HEK293 (cell line): ENCODE measurements around the gene ENAH.
A peak's percentile ranks its signal among the peaks of the same experiment; 100 is the strongest.

Source experiments
- BCL11A ChIP-seq: fragments of 450-650 bp; formaldehyde crosslinking; IDR thresholded peaks from 2 replicates; pipeline ENCODE4 v1.5.1; 2016; ENCODE audit warnings: low read depth, missing biosample characterization, missing genetic modification characterization
- CTCF ChIP-seq: fragments of 450-650 bp; formaldehyde crosslinking; IDR thresholded peaks from 2 replicates; pipeline ENCODE4 v1.5.1; 2016; ENCODE audit warnings: missing biosample characterization, missing genetic modification characterization
- EGR2 ChIP-seq: fragments of 450-650 bp; formaldehyde crosslinking; IDR thresholded peaks from 2 replicates; pipeline ENCODE4 v1.5.1; 2016; ENCODE audit warnings: low read depth, missing biosample characterization, missing genetic modification characterization
- GFI1B ChIP-seq: fragments of 450-650 bp; formaldehyde crosslinking; IDR thresholded peaks from 2 replicates; pipeline ENCODE4 v1.5.1; 2016; ENCODE audit warnings: missing biosample characterization, missing genetic modification characterization
- GLIS1 ChIP-seq: fragments of 450-650 bp; formaldehyde crosslinking; IDR thresholded peaks from 2 replicates; pipeline ENCODE4 v1.5.1; 2016; ENCODE audit warnings: missing biosample characterization, missing genetic modification characterization
- HOXA7 ChIP-seq: sonication (generic); formaldehyde crosslinking; IDR thresholded peaks from 2 replicates; pipeline ENCODE4 v1.8.1; 2022; ENCODE audit warnings: missing genetic modification reagents, borderline replicate concordance
- REPIN1 ChIP-seq: fragments of 450-650 bp; formaldehyde crosslinking; IDR thresholded peaks from 2 replicates; pipeline ENCODE4 v1.5.1; 2017; ENCODE audit warnings: missing biosample characterization, missing genetic modification characterization, low read depth
- SCRT2 ChIP-seq: fragments of 450-650 bp; formaldehyde crosslinking; IDR thresholded peaks from 2 replicates; pipeline ENCODE4 v1.5.1; 2016; ENCODE audit warnings: missing biosample characterization, missing genetic modification characterization
- TCF7L2 ChIP-seq: IDR thresholded peaks from 2 replicates; pipeline ENCODE4 v1.6.1; 2011; ENCODE audit warnings: low read depth, mild to moderate bottlenecking, inconsistent platforms, low read length, moderate library complexity, borderline replicate concordance
- ZBTB1 ChIP-seq: fragments of 450-650 bp; formaldehyde crosslinking; IDR thresholded peaks from 2 replicates; pipeline ENCODE4 v1.5.1; 2016; ENCODE audit warnings: missing biosample characterization, missing genetic modification characterization
- ZBTB20 ChIP-seq: fragments of 450-650 bp; formaldehyde crosslinking; IDR thresholded peaks from 2 replicates; pipeline ENCODE4 v1.5.1; 2016; ENCODE audit warnings: missing biosample characterization, missing genetic modification characterization
- ZBTB8A ChIP-seq: fragments of 450-650 bp; formaldehyde crosslinking; IDR thresholded peaks from 2 replicates; pipeline ENCODE4 v1.5.1; 2016; ENCODE audit warnings: missing biosample characterization, missing genetic modification characterization
- ZEB2 ChIP-seq: fragments of 450-650 bp; formaldehyde crosslinking; IDR thresholded peaks from 2 replicates; pipeline ENCODE4 v1.5.1; 2016; ENCODE audit warnings: missing biosample characterization, missing genetic modification characterization
- ZFP37 ChIP-seq: fragments of 450-650 bp; formaldehyde crosslinking; IDR thresholded peaks from 2 replicates; pipeline ENCODE4 v1.5.1; 2016; ENCODE audit warnings: missing biosample characterization, missing genetic modification characterization
- ZFP69B ChIP-seq: fragments of 450-650 bp; formaldehyde crosslinking; IDR thresholded peaks from 2 replicates; pipeline ENCODE4 v1.5.1; 2016; ENCODE audit warnings: missing biosample characterization, missing genetic modification characterization
- ZNF16 ChIP-seq: fragments of 450-650 bp; formaldehyde crosslinking; IDR thresholded peaks from 2 replicates; pipeline ENCODE4 v1.5.1; 2016; ENCODE audit warnings: low read depth, missing biosample characterization, missing genetic modification characterization
- ZNF324 ChIP-seq: fragments of 450-650 bp; formaldehyde crosslinking; IDR thresholded peaks from 2 replicates; pipeline ENCODE4 v1.5.1; 2016; ENCODE audit warnings: missing biosample characterization, missing genetic modification characterization
- ZNF335 ChIP-seq: fragments of 450-650 bp; formaldehyde crosslinking; conservative IDR thresholded peaks from 2 replicates; pipeline ENCODE4 v1.5.1; 2016; ENCODE audit warnings: missing biosample characterization, missing genetic modification characterization
- ZNF341 ChIP-seq: fragments of 450-650 bp; formaldehyde crosslinking; IDR thresholded peaks from 2 replicates; pipeline ENCODE4; 2016; ENCODE audit warnings: low read depth, missing biosample characterization, missing genetic modification characterization
- ZNF423 ChIP-seq: fragments of 450-650 bp; formaldehyde crosslinking; IDR thresholded peaks from 2 replicates; pipeline ENCODE4 v1.5.1; 2016; ENCODE audit warnings: missing biosample characterization, missing genetic modification characterization
- ZNF768 ChIP-seq: fragments of 450-650 bp; formaldehyde crosslinking; IDR thresholded peaks from 2 replicates; pipeline ENCODE4 v1.5.1; 2018; ENCODE audit warnings: missing biosample characterization, mild to moderate bottlenecking, missing genetic modification characterization
- ZNF785 ChIP-seq: fragments of 450-650 bp; formaldehyde crosslinking; IDR thresholded peaks from 2 replicates; pipeline ENCODE4 v1.5.1; 2016; ENCODE audit warnings: missing biosample characterization, missing genetic modification characterization
- ZNF837 ChIP-seq: fragments of 450-650 bp; formaldehyde crosslinking; IDR thresholded peaks from 2 replicates; pipeline ENCODE4 v1.5.1; 2016; ENCODE audit warnings: missing biosample characterization, missing genetic modification characterization
- ZSCAN18 ChIP-seq: fragments of 450-650 bp; formaldehyde crosslinking; IDR thresholded peaks from 2 replicates; pipeline ENCODE4 v1.5.1; 2016; ENCODE audit warnings: missing biosample characterization, missing genetic modification characterization
- ZSCAN30 ChIP-seq: fragments of 450-650 bp; IDR thresholded peaks from 2 replicates; pipeline ENCODE4 v1.5.1; 2018; ENCODE audit warnings: missing biosample characterization, mild to moderate bottlenecking, missing genetic modification characterization, moderate library complexity
- TF ChIP-seq, protein P1 (sequence below): fragments of 450-650 bp; formaldehyde crosslinking; IDR thresholded peaks from 2 replicates; pipeline ENCODE4 v1.5.1; 2017; ENCODE audit warnings: missing biosample characterization, missing genetic modification characterization
- TF ChIP-seq, protein P2 (sequence below): fragments of 450-650 bp; formaldehyde crosslinking; IDR thresholded peaks from 2 replicates; pipeline ENCODE4 v1.5.1; 2017; ENCODE audit warnings: missing biosample characterization, mild to moderate bottlenecking, missing genetic modification characterization, moderate library complexity
- TF ChIP-seq, protein P3 (sequence below): fragments of 450-650 bp; formaldehyde crosslinking; IDR thresholded peaks from 2 replicates; pipeline ENCODE4 v1.5.1; 2016; ENCODE audit warnings: missing biosample characterization, missing genetic modification characterization, borderline replicate concordance
- TF ChIP-seq, protein P4 (sequence below): fragments of 450-650 bp; formaldehyde crosslinking; IDR thresholded peaks from 2 replicates; pipeline ENCODE4 v1.5.1; 2016; ENCODE audit warnings: missing biosample characterization, missing genetic modification characterization

The ENAH gene

GRCh38 chr1:225653463-225654276, 747 bp upstream of the ENAH start (continued):
- TF ChIP-seq, protein P1, sequence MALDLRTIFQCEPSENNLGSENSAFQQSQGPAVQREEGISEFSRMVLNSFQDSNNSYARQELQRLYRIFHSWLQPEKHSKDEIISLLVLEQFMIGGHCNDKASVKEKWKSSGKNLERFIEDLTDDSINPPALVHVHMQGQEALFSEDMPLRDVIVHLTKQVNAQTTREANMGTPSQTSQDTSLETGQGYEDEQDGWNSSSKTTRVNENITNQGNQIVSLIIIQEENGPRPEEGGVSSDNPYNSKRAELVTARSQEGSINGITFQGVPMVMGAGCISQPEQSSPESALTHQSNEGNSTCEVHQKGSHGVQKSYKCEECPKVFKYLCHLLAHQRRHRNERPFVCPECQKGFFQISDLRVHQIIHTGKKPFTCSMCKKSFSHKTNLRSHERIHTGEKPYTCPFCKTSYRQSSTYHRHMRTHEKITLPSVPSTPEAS (tag by site-specific recombination), result 0 out of 2 replicates have a peak, but pooled peaks have one; percentile 51
- TF ChIP-seq ZNF785 (tag by site-specific recombination), result peak; percentile 92
- TF ChIP-seq ZSCAN30 (tag by site-specific recombination), result peak; percentile 42; the same call in 1 of the 2 replicates
- TF ChIP-seq ZNF324 (tag by site-specific recombination), result peak; percentile 92
- peak; percentile 83 for TF ChIP-seq ZFP69B (tag by site-specific recombination)
- TF ChIP-seq TCF7L2, result no peak
- TF ChIP-seq ZFP37 (tag by site-specific recombination), result peak; percentile 99
- peak; percentile 81; the same call in 1 of the 2 replicates for TF ChIP-seq BCL11A (tag by site-specific recombination)
- 0 out of 2 replicates have a peak, but pooled peaks have one; percentile 23 for TF ChIP-seq CTCF (tag by site-specific recombination)
- TF ChIP-seq ZSCAN18, result 0 out of 2 replicates have a peak, but pooled peaks have one; percentile 9
- peak; percentile 53; the same call in 1 of the 2 replicates for TF ChIP-seq ZBTB1
- TF ChIP-seq GFI1B, result no peak
- TF ChIP-seq ZEB2 (tag by site-specific recombination), result peak; percentile 99
- TF ChIP-seq, protein P2, sequence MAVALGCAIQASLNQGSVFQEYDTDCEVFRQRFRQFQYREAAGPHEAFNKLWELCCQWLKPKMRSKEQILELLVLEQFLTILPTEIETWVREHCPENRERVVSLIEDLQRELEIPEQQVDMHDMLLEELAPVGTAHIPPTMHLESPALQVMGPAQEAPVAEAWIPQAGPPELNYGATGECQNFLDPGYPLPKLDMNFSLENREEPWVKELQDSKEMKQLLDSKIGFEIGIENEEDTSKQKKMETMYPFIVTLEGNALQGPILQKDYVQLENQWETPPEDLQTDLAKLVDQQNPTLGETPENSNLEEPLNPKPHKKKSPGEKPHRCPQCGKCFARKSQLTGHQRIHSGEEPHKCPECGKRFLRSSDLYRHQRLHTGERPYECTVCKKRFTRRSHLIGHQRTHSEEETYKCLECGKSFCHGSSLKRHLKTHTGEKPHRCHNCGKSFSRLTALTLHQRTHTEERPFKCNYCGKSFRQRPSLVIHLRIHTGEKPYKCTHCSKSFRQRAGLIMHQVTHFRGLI (tag by site-specific recombination), result peak; percentile 98
- TF ChIP-seq, protein P3, sequence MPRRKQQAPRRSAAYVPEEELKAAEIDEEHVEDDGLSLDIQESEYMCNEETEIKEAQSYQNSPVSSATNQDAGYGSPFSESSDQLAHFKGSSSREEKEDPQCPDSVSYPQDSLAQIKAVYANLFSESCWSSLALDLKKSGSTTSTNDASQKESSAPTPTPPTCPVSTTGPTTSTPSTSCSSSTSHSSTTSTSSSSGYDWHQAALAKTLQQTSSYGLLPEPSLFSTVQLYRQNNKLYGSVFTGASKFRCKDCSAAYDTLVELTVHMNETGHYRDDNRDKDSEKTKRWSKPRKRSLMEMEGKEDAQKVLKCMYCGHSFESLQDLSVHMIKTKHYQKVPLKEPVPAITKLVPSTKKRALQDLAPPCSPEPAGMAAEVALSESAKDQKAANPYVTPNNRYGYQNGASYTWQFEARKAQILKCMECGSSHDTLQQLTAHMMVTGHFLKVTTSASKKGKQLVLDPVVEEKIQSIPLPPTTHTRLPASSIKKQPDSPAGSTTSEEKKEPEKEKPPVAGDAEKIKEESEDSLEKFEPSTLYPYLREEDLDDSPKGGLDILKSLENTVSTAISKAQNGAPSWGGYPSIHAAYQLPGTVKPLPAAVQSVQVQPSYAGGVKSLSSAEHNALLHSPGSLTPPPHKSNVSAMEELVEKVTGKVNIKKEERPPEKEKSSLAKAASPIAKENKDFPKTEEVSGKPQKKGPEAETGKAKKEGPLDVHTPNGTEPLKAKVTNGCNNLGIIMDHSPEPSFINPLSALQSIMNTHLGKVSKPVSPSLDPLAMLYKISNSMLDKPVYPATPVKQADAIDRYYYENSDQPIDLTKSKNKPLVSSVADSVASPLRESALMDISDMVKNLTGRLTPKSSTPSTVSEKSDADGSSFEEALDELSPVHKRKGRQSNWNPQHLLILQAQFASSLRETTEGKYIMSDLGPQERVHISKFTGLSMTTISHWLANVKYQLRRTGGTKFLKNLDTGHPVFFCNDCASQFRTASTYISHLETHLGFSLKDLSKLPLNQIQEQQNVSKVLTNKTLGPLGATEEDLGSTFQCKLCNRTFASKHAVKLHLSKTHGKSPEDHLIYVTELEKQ (tag by site-specific recombination), result no peak
- TF ChIP-seq ZNF423, result peak; percentile 68
- peak; percentile 98 for TF ChIP-seq GLIS1 (tag by site-specific recombination)
- peak; percentile 24; the same call in 1 of the 2 replicates for TF ChIP-seq ZNF16 (tag by site-specific recombination)
- TF ChIP-seq ZNF837 (tag by site-specific recombination), result 0 out of 2 replicates have a peak, but pooled peaks have one; percentile 81
- TF ChIP-seq ZNF768 (tag by site-specific recombination), result no peak
- TF ChIP-seq ZNF341, result peak; percentile 60
- TF ChIP-seq, protein P4, sequence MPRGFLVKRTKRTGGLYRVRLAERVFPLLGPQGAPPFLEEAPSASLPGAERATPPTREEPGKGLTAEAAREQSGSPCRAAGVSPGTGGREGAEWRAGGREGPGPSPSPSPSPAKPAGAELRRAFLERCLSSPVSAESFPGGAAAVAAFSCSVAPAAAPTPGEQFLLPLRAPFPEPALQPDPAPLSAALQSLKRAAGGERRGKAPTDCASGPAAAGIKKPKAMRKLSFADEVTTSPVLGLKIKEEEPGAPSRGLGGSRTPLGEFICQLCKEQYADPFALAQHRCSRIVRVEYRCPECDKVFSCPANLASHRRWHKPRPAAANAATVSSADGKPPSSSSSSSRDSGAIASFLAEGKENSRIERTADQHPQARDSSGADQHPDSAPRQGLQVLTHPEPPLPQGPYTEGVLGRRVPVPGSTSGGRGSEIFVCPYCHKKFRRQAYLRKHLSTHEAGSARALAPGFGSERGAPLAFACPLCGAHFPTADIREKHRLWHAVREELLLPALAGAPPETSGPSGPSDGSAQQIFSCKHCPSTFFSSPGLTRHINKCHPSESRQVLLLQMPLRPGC (tag by site-specific recombination), result peak; percentile 83
- TF ChIP-seq ZBTB20 (tag by site-specific recombination), result peak; percentile 93
- TF ChIP-seq EGR2, result peak; percentile 59; the same call in 1 of the 2 replicates
- peak; percentile 99 for TF ChIP-seq ZBTB8A
- TF ChIP-seq HOXA7 (CRISPR knock-in tag), result no peak
- peak; percentile 93 for TF ChIP-seq SCRT2 (tag by site-specific recombination)
- peak; percentile 71 for TF ChIP-seq ZNF335 (tag by site-specific recombination)
- peak; percentile 94; the same call in 1 of the 2 replicates for TF ChIP-seq REPIN1 (tag by site-specific recombination)
